HL-60 (cell line): Measurements from ENCODE around the gene NRP2.

Experiments used
- GABPA ChIP-seq: IDR thresholded peaks from 2 replicates; pipeline ENCODE4 v1.6.1; 2012; ENCODE audit warnings: low read depth
- TF ChIP-seq, protein P1 (sequence below): IDR thresholded peaks from one replicate; pipeline ENCODE4 v1.5.1; 2011; ENCODE audit warnings: low read length, control low read depth, inconsistent platforms; ENCODE audit not compliant: insufficient read depth

DNA sequence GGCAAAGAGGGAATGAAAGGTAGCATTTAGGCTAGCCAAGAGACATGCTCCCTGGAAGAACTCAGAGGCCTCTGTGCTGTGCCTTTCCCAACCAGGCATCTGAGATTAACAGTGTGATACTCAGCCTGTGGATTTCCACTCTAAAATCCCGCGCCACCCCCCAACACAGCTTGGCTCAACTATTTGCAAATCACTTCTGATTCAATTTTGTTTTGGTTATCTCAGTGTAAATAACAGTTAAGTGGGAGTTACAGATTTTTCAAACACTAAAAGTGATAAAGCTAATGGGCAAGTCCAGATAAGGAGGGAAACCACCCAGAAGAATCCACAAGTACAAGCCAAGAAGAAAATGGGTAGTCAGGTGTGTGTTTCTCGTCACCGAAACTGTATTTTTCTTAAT lies 1.4 kb upstream of the NRP2 start:
- TF ChIP-seq, protein P1, sequence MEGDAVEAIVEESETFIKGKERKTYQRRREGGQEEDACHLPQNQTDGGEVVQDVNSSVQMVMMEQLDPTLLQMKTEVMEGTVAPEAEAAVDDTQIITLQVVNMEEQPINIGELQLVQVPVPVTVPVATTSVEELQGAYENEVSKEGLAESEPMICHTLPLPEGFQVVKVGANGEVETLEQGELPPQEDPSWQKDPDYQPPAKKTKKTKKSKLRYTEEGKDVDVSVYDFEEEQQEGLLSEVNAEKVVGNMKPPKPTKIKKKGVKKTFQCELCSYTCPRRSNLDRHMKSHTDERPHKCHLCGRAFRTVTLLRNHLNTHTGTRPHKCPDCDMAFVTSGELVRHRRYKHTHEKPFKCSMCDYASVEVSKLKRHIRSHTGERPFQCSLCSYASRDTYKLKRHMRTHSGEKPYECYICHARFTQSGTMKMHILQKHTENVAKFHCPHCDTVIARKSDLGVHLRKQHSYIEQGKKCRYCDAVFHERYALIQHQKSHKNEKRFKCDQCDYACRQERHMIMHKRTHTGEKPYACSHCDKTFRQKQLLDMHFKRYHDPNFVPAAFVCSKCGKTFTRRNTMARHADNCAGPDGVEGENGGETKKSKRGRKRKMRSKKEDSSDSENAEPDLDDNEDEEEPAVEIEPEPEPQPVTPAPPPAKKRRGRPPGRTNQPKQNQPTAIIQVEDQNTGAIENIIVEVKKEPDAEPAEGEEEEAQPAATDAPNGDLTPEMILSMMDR, result no peak
- no peak for TF ChIP-seq GABPA
